CD8-positive, alpha-beta memory T cell (primary cell): ENCODE data around the gene CCNA1. TPM values are rescaled to one million over a fixed set of nuclear protein-coding genes. Genes with fewer than 3 reads are reported as not detected.

ENCODE experiments used
- CTCF ChIA-PET: fragments of 350-600 bp; sonication (Branson Sonifier 250); formaldehyde crosslinking; loops from one replicate; lab custom pipeline; 2021; ENCODE audit warnings: antibody characterized with exemption; lab: Charles Lee
- POLR2A ChIA-PET: fragments of 350-600 bp; sonication (Branson Sonifier 250); formaldehyde crosslinking; loops from one replicate; lab custom pipeline; 2021; ENCODE audit warnings: antibody characterized with exemption; lab: Charles Lee
- DNase-seq, 5 donors: peaks; one replicate each; pipeline versions ENCODE4 v3.0.0 to v3.0.0-alpha.2; 2020 to 2022; ENCODE audit warnings: mixed read lengths in 1 of 5
- H3K27ac ChIP-seq: one replicate; pipeline ENCODE4 v1.7.0; 2013; ENCODE audit warnings: low read depth, mild to moderate bottlenecking, low read length, moderate library complexity
- H3K27me3 ChIP-seq: 2 replicates; pipeline ENCODE4 v1.7.0; 2013; ENCODE audit warnings: low read length, mild to moderate bottlenecking; ENCODE audit not compliant: insufficient read depth, poor library complexity, severe bottlenecking
- H3K36me3 ChIP-seq: 2 replicates; pipeline ENCODE4 v1.7.0; 2013; ENCODE audit warnings: mild to moderate bottlenecking, low read length, moderate library complexity; ENCODE audit not compliant: insufficient read depth
- H3K4me1 ChIP-seq: 2 replicates; pipeline ENCODE4 v1.7.0; 2013; ENCODE audit warnings: mild to moderate bottlenecking, low read length, moderate library complexity; ENCODE audit not compliant: insufficient read depth
- H3K4me3 ChIP-seq: 2 replicates; pipeline ENCODE4 v1.7.0; 2013; ENCODE audit warnings: mild to moderate bottlenecking, low read length
- H3K9me3 ChIP-seq: 2 replicates; pipeline ENCODE4 v1.7.0; 2013; ENCODE audit warnings: mild to moderate bottlenecking, low read length
- H3K27ac Mint-ChIP-seq, 8 donors: one replicate each; pipeline ENCODE4 v1.8.0; 2020 to 2021; ENCODE audit warnings: mixed read lengths in 8 of 8, mild to moderate bottlenecking in 6 of 8, inconsistent platforms in 3 of 8, moderate library complexity in 3 of 8
- H3K27me3 Mint-ChIP-seq, 2 donors: one replicate each; pipeline ENCODE4 v1.8.0; 2020 to 2021; ENCODE audit warnings: mixed read lengths in 2 of 2, mild to moderate bottlenecking in 1 of 2, moderate library complexity in 1 of 2
- H3K36me3 Mint-ChIP-seq, 3 donors: one replicate each; pipeline ENCODE4 v1.8.0; 2020 to 2021; ENCODE audit warnings: mixed read lengths in 3 of 3, inconsistent platforms in 1 of 3, mild to moderate bottlenecking in 1 of 3
- H3K4me1 Mint-ChIP-seq, 3 donors: one replicate each; pipeline ENCODE4 v1.8.0; 2020 to 2021; ENCODE audit warnings: mixed read lengths in 3 of 3, inconsistent platforms in 1 of 3, mild to moderate bottlenecking in 1 of 3
- H3K4me3 Mint-ChIP-seq, 7 donors: one replicate each; pipeline ENCODE4 v1.8.0; 2020 to 2021; ENCODE audit warnings: mixed read lengths in 7 of 7, mild to moderate bottlenecking in 6 of 7, moderate library complexity in 4 of 7, inconsistent platforms in 2 of 7
- H3K9me3 Mint-ChIP-seq, 5 donors: one replicate each; pipeline ENCODE4 v1.8.0; 2020 to 2022; ENCODE audit warnings: mixed read lengths in 5 of 5, mild to moderate bottlenecking in 3 of 5, moderate library complexity in 2 of 5, inconsistent platforms in 1 of 5
- polyA plus RNA-seq: library from polyadenylated mRNA; unstranded; fragments of 300-500 nt; fragmentation: Illumina TruSeq; gene quantifications from one replicate; pipeline ENCODE4 v1.2.3, GENCODE V29; 2021
- total RNA-seq, 2 experiments: library from RNA; stranded (reverse); gene quantifications; one replicate each; pipeline ENCODE4 v1.2.3, GENCODE V29; 2021

The CCNA1 gene
- total and polyA plus RNA-seq, 3 experiments from 2014 or later: not detected

DNA sequence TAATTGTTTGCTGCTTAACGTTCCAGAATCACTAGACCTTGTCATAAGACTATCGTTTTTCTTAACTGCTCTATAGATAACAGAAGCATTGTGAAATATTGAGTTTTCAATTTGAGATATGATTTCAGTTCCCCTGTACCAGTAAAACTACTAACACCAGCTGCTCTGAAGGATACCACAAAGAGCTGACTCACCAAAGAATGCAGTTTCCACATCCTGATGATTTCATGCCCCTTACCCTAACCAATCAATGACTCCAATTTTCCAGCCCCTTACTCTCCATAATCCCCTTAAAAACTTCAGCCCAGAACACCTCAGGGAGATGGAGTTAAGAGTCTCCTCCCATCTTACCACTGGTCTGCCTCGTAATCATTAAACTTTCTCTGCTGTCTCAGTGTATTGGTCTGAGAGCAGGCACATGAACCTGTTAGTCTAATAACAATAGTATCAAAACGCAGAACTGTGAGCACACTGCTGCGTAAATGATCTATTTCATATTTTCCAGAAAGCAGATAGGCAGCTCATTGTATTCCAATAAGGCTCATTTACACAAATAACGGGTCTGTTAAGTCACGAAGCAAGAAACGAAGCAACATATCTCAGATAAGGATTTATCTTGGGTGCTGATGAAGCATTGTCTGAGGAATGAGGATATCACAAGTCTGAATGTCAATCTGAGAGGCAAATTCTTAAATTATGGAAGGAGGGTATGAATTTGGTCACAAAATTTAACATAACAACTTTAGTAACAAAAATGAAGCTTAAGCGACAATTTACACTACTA, 14.1 kb upstream of the CCNA1 start:
- no peak overlapping the region for H3K4me3 ChIP-seq
- Mint-ChIP-seq H3K4me1 (no peaks in the 10 kb centered on the region), H3K9me3 (peaks cover 0 to 7% (median 0%) of the 10 kb centered on the region in 5 donors), H3K27me3 (peaks cover 9 to 10% of the 10 kb centered on the region in 2 donors), H3K36me3 (no peaks in the 10 kb centered on the region), H3K27ac (no peak overlapping the region), H3K4me3 (no peak overlapping the region)
- POLR2A ChIA-PET: no interaction called here
- DNase-seq: no peak
- no peaks in the 10 kb centered on the region for H3K9me3 ChIP-seq
- no peaks in the 10 kb centered on the region for H3K36me3 ChIP-seq
- H3K27me3 ChIP-seq: no peaks in the 10 kb centered on the region
- H3K4me1 ChIP-seq: no peaks in the 10 kb centered on the region
- H3K27ac ChIP-seq: no peak overlapping the region
- CTCF ChIA-PET: no interaction called here

GRCh38 chr13:36420437-36420891, 11.8 kb upstream of the CCNA1 start:
- no peak overlapping the region for H3K27ac Mint-ChIP-seq
- no peaks in the 10 kb centered on the region for H3K36me3 Mint-ChIP-seq
- no peak overlapping the region for H3K4me3 ChIP-seq
- no peaks in the 10 kb centered on the region for H3K4me1 ChIP-seq
- H3K4me3 Mint-ChIP-seq: no peak overlapping the region
- no peaks in the 10 kb centered on the region for H3K36me3 ChIP-seq
- no peaks in the 10 kb centered on the region for H3K9me3 ChIP-seq
- no peaks in the 10 kb centered on the region for H3K27me3 ChIP-seq
- DNase-seq: peak; percentile 7 to 65 (median 12)
- H3K27me3 Mint-ChIP-seq: peaks cover 1 to 12% of the 10 kb centered on the region in 2 donors
- H3K27ac ChIP-seq: no peak overlapping the region
- ChIA-PET CTCF (no interaction called here), POLR2A (no interaction called here)
- no peaks in the 10 kb centered on the region for H3K4me1 Mint-ChIP-seq
- H3K9me3 Mint-ChIP-seq: peaks cover 0 to 16% (median 5%) of the 10 kb centered on the region in 5 donors

DNA sequence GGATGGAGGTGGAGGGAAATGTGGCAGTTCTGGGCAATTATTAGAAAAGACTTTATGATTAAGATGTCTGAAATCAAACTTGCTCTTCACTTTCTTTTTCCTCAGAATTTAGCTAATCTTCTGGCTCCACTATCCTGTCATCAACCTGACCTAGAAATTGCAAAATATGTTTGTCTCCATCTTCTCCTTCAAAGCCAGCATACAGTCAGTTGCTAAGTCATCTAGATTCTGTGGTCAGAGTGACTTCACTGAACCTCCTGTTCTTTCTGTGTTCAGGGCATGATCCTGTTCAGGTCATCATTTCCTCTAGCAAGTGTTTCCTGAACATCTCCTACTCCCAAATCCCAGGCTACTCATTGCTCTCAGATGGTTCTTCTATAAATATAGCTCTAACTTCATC, 10.8 kb upstream of the CCNA1 start:
- no peaks in the 10 kb centered on the region for H3K36me3 ChIP-seq
- Mint-ChIP-seq H3K27me3 (peaks cover 0 to 12% of the 10 kb centered on the region in 2 donors), H3K4me1 (no peaks in the 10 kb centered on the region), H3K4me3 (no peak overlapping the region), H3K27ac (no peak overlapping the region), H3K36me3 (no peaks in the 10 kb centered on the region), H3K9me3 (peaks cover 2 to 17% (median 4%) of the 10 kb centered on the region in 5 donors)
- no peaks in the 10 kb centered on the region for H3K27me3 ChIP-seq
- CTCF ChIA-PET: no interaction called here
- H3K27ac ChIP-seq: no peak overlapping the region
- DNase-seq: no peak
- no peaks in the 10 kb centered on the region for H3K4me1 ChIP-seq
- POLR2A ChIA-PET: no interaction called here
- no peaks in the 10 kb centered on the region for H3K9me3 ChIP-seq
- no peak overlapping the region for H3K4me3 ChIP-seq

GRCh38 chr13:36428086-36428485, 4.2 kb upstream of the CCNA1 start:
- H3K27me3 ChIP-seq: peaks cover 3% of the 10 kb centered on the region
- H3K36me3 ChIP-seq: no peaks in the 10 kb centered on the region
- no peaks in the 10 kb centered on the region for H3K9me3 ChIP-seq
- no peaks in the 10 kb centered on the region for H3K4me1 ChIP-seq
- CTCF ChIA-PET: no interaction called here
- peaks cover 0 to 6% (median 3%) of the 10 kb centered on the region in 3 donors for H3K4me1 Mint-ChIP-seq
- no peak overlapping the region for H3K27ac Mint-ChIP-seq
- H3K9me3 Mint-ChIP-seq: peaks cover 6 to 28% (median 8%) of the 10 kb centered on the region in 5 donors
- no peaks in the 10 kb centered on the region for H3K36me3 Mint-ChIP-seq
- no peak overlapping the region for H3K27ac ChIP-seq
- no peak for DNase-seq
- no peak overlapping the region for H3K4me3 ChIP-seq
- H3K4me3 Mint-ChIP-seq: no peak overlapping the region
- POLR2A ChIA-PET: no interaction called here
- H3K27me3 Mint-ChIP-seq: peaks cover 21 to 26% of the 10 kb centered on the region in 2 donors

GRCh38 chr13:36430247-36431203, 1.8 kb upstream of the CCNA1 start:
- Mint-ChIP-seq H3K4me3 (no peak overlapping the region), H3K36me3 (no peaks in the 10 kb centered on the region), H3K4me1 (peaks cover 0 to 6% (median 3%) of the 10 kb centered on the region in 3 donors), H3K27ac (no peak overlapping the region), H3K9me3 (peaks cover 3 to 25% (median 5%) of the 10 kb centered on the region in 5 donors), H3K27me3 (peaks cover 37 to 42% of the 10 kb centered on the region in 2 donors)
- no peak overlapping the region for H3K4me3 ChIP-seq
- H3K27me3 ChIP-seq: peaks cover 3% of the 10 kb centered on the region
- POLR2A ChIA-PET: no interaction called here
- no peaks in the 10 kb centered on the region for H3K36me3 ChIP-seq
- H3K27ac ChIP-seq: no peak overlapping the region
- no peak for DNase-seq
- H3K9me3 ChIP-seq: no peaks in the 10 kb centered on the region
- no peaks in the 10 kb centered on the region for H3K4me1 ChIP-seq
- CTCF ChIA-PET: no interaction called here

DNA sequence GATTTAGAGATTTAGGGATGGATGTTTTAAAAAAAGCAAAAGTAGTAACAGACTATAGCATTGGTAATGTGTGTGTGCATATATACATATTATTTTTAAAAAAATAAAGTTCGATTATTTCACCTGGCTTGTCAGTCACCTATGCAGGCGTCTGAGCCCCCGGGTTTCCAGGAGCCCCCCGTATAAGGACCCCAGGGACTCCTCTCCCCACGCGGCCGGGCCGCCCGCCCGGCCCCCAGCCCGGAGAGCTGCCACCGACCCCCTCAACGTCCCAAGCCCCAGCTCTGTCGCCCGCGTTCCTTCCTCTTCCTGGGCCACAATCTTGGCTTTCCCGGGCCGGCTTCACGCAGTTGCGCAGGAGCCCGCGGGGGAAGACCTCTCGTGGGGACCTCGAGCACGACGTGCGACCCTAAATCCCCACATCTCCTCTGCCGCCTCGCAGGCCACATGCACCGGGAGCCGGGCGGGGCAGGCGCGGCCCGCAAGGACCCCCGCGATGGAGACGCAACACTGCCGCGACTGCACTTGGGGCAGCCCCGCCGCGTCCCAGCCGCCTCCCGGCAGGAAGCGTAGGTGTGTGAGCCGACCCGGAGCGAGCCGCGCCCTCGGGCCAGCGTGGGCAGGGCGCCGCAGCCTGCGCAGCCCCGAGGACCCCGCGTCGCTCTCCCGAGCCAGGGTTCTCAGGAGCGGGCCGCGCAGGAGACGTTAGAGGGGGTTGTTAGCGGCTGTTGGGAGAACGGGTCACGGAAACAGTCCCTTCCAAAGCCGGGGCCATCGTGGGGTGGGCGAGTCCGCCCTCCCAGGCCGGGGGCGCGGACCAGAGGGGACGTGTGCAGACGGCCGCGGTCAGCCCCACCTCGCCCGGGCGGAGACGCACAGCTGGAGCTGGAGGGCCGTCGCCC, 840 bp upstream of the CCNA1 start:
- Mint-ChIP-seq H3K4me1 (peaks cover 0 to 6% (median 3%) of the 10 kb centered on the region in 3 donors), H3K27me3 (peaks cover 37 to 49% of the 10 kb centered on the region in 2 donors)
- CTCF ChIA-PET: no interaction called here

DNA sequence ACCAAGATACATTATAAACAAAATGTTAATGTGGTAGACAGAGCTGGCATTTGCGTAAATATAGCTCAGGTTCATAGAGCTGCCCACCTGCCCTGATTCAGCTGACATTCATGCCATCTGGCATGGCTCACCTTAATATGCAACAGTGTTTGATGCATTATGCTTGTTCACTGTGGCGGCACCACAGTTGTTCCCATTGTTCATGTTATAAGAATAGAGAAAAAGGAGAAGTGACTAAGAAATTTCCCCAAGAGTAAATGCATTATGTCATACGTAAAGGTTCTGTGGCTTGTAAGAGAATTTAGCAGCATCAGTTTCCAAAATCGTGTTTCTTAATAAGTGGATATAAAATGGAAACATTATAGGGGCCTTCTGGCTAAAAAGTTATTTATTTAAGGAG, 4.5 kb downstream of the CCNA1 start:
- H3K36me3 Mint-ChIP-seq: no peaks in the 10 kb centered on the region
- H3K27ac Mint-ChIP-seq: no peak overlapping the region
- H3K27me3 Mint-ChIP-seq: peaks cover 23 to 34% of the 10 kb centered on the region in 2 donors
- Histone ChIP-seq H3K4me1 (no peaks in the 10 kb centered on the region), H3K36me3 (no peaks in the 10 kb centered on the region), H3K27me3 (no peaks in the 10 kb centered on the region), H3K9me3 (no peaks in the 10 kb centered on the region), H3K4me3 (no peak overlapping the region), H3K27ac (no peak overlapping the region)
- H3K4me1 Mint-ChIP-seq: peaks cover 0 to 6% (median 3%) of the 10 kb centered on the region in 3 donors
- H3K4me3 Mint-ChIP-seq: no peak overlapping the region
- CTCF ChIA-PET: no interaction called here
- POLR2A ChIA-PET: no interaction called here
- peaks cover 0 to 17% (median 0%) of the 10 kb centered on the region in 5 donors for H3K9me3 Mint-ChIP-seq
- no peak for DNase-seq

More for the DNA sequence above, 840 bp upstream of the CCNA1 start:
- DNase-seq: no peak
- Histone ChIP-seq H3K4me3 (no peak overlapping the region), H3K36me3 (no peaks in the 10 kb centered on the region), H3K4me1 (no peaks in the 10 kb centered on the region), H3K27me3 (peaks cover 3% of the 10 kb centered on the region), H3K9me3 (no peaks in the 10 kb centered on the region), H3K27ac (no peak overlapping the region)
- Mint-ChIP-seq H3K36me3 (no peaks in the 10 kb centered on the region), H3K27ac (no peak overlapping the region), H3K4me3 (no peak overlapping the region), H3K9me3 (peaks cover 3 to 21% (median 4%) of the 10 kb centered on the region in 5 donors)
- POLR2A ChIA-PET: no interaction called here
